HEK293T (cell line): ENCODE results near the gene LSM11.

Experiments used
- CTCF ChIA-PET: fragments of 350-600 bp; formaldehyde crosslinking; extraction: SDS; loops from one replicate; lab custom pipeline; 2021; ENCODE audit warnings: antibody characterized with exemption, inconsistent platforms; lab: Yijun Ruan, JAX
- POLR2A ChIA-PET: fragments of 350-600 bp; formaldehyde crosslinking; extraction: SDS; loops from one replicate; lab custom pipeline; 2020; ENCODE audit warnings: antibody characterized with exemption, inconsistent platforms; lab: Yijun Ruan, JAX
- DNase-seq: peaks from one replicate; pipeline ENCODE4 v3.0.0; 2012; ENCODE audit warnings: mixed read lengths; ENCODE audit errors: extremely low spot score
- ARNT ChIP-seq: fragments of 450-650 bp; IDR thresholded peaks from 2 replicates; pipeline ENCODE4 v1.6.1; 2017; ENCODE audit warnings: mild to moderate bottlenecking
- BHLHE40 ChIP-seq: fragments of 450-650 bp; IDR thresholded peaks from 2 replicates; pipeline ENCODE4 v1.6.1; 2016; ENCODE audit warnings: mild to moderate bottlenecking, moderate library complexity, borderline replicate concordance
- CTBP1 ChIP-seq: fragments of 450-650 bp; IDR thresholded peaks from 2 replicates; pipeline ENCODE4 v1.6.1; 2016; ENCODE audit warnings: borderline replicate concordance
- ELF4 ChIP-seq: fragments of 450-650 bp; IDR thresholded peaks from 2 replicates; pipeline ENCODE4 v1.6.1; 2017; ENCODE audit warnings: antibody characterized with exemption
- FOXA1 ChIP-seq: fragments of 450-650 bp; IDR thresholded peaks from 2 replicates; pipeline ENCODE4 v1.6.1; 2016; ENCODE audit warnings: mild to moderate bottlenecking
- FOXK2 ChIP-seq: fragments of 450-650 bp; IDR thresholded peaks from 2 replicates; pipeline ENCODE4 v1.6.1; 2016; ENCODE audit warnings: mild to moderate bottlenecking
- FOXM1 ChIP-seq: fragments of 450-650 bp; IDR thresholded peaks from 2 replicates; pipeline ENCODE4 v1.6.1; 2017; ENCODE audit warnings: mild to moderate bottlenecking, borderline replicate concordance
- HDGF ChIP-seq: fragments of 450-650 bp; IDR thresholded peaks from 2 replicates; pipeline ENCODE4 v1.6.1; 2017; ENCODE audit warnings: antibody characterized with exemption, borderline replicate concordance
- L3MBTL2 ChIP-seq: fragments of 450-650 bp; conservative IDR thresholded peaks from 2 replicates; pipeline ENCODE4 v1.6.1; 2016; ENCODE audit warnings: mild to moderate bottlenecking
- LEF1 ChIP-seq: fragments of 450-650 bp; IDR thresholded peaks from 2 replicates; pipeline ENCODE4 v1.6.1; 2017; ENCODE audit warnings: mild to moderate bottlenecking, borderline replicate concordance
- NFRKB ChIP-seq: fragments of 450-650 bp; IDR thresholded peaks from 2 replicates; pipeline ENCODE4 v1.6.1; 2016; ENCODE audit warnings: mild to moderate bottlenecking, moderate library complexity
- PKNOX1 ChIP-seq: fragments of 450-650 bp; IDR thresholded peaks from 2 replicates; pipeline ENCODE4 v1.6.1; 2016
- SP1 ChIP-seq: fragments of 450-650 bp; IDR thresholded peaks from 2 replicates; pipeline ENCODE4 v1.6.1; 2017
- SUZ12 ChIP-seq: fragments of 450-650 bp; IDR thresholded peaks from 2 replicates; pipeline ENCODE4 v1.6.1; 2016; ENCODE audit warnings: mild to moderate bottlenecking
- TARDBP ChIP-seq: fragments of 450-650 bp; IDR thresholded peaks from 2 replicates; pipeline ENCODE4 v1.6.1; 2016
- ZNF384 ChIP-seq: fragments of 450-650 bp; IDR thresholded peaks from 2 replicates; pipeline ENCODE4 v1.6.1; 2016

The LSM11 gene

GRCh38 chr5:157748760-157749461 lies 5.4 kb downstream of the LSM11 start:
- ChIA-PET CTCF (interaction anchor here (0.6 kb wide), 1 partner anchor 643 kb away, joined by 3 read pairs; no protein-coding TSS in a partner anchor), POLR2A (no interaction called here)
- TF ChIP-seq ZNF384 (no peak), L3MBTL2 (no peak), ARNT (no peak), LEF1 (no peak), ELF4 (no peak), FOXM1 (no peak), HDGF (no peak), CTBP1 (no peak), TARDBP (no peak), FOXK2 (no peak)
- DNase-seq, result no peak

- CTCF ChIA-PET, result no interaction called here
- DNase-seq, result no peak
- POLR2A ChIA-PET, result no interaction called here
- TF ChIP-seq PKNOX1 (no peak), CTBP1 (no peak), ARNT (no peak), LEF1 (no peak), L3MBTL2 (no peak), ELF4 (no peak), FOXA1 (no peak), TARDBP (no peak), SUZ12 (no peak), FOXM1 (no peak), BHLHE40 (no peak), ZNF384 (no peak), NFRKB (no peak), FOXK2 (no peak), SP1 (no peak), HDGF (no peak)
Observed at GRCh38 chr5:157749462-157749799, 5.9 kb downstream of the LSM11 start.

- ChIA-PET CTCF (interaction anchor here (0.7 kb wide), 1 partner anchor 484 kb away, joined by 3 read pairs; no protein-coding TSS in a partner anchor), POLR2A (no interaction called here)
- no peak for DNase-seq
- TF ChIP-seq CTBP1, result no peak
- TF ChIP-seq L3MBTL2, result no peak
- no peak for TF ChIP-seq TARDBP
Observed at GRCh38 chr5:157750320-157750719, 6.8 kb downstream of the LSM11 start.

GRCh38 chr5:157756122-157756521 lies 12.6 kb downstream of the LSM11 start:
- CTCF ChIA-PET, result no interaction called here
- DNase-seq, result no peak

GRCh38 chr5:157758706-157759105 lies 15.2 kb downstream of the LSM11 start:
- DNase-seq, result no peak
- ChIA-PET POLR2A (no interaction called here), CTCF (interaction anchor here (0.7 kb wide), 1 partner anchor 1374 kb away, joined by 4 read pairs; no protein-coding TSS in a partner anchor)
- TF ChIP-seq FOXK2 (no peak), HDGF (no peak), FOXM1 (no peak), SP1 (no peak), TARDBP (no peak), NFRKB (no peak), PKNOX1 (no peak), LEF1 (no peak), ARNT (no peak)

More at GRCh38 chr5:157756122-157756521, 12.6 kb downstream of the LSM11 start:
- TF ChIP-seq ZNF384 (no peak), PKNOX1 (no peak), SUZ12 (no peak), LEF1 (no peak), CTBP1 (no peak), HDGF (no peak), NFRKB (no peak), FOXM1 (no peak), L3MBTL2 (no peak), ARNT (no peak), BHLHE40 (no peak), ELF4 (no peak), FOXA1 (no peak), FOXK2 (no peak), SP1 (no peak), TARDBP (no peak)
- POLR2A ChIA-PET, result no interaction called here
